SH-SY5Y (cell line): ENCODE results near the gene VSTM4.

Experiments
- GATA2 ChIP-seq: IDR thresholded peaks from 2 replicates; pipeline ENCODE4 v1.6.1; 2011; ENCODE audit warnings: mild to moderate bottlenecking, low read depth, low read length
- GATA3 ChIP-seq: IDR thresholded peaks from 2 replicates; pipeline ENCODE4 v1.6.1; 2011; ENCODE audit warnings: low read depth, mild to moderate bottlenecking, low read length, moderate library complexity

GRCh38 chr10:49153115-49153514 lies 37.8 kb upstream of the VSTM4 start:
- TF ChIP-seq GATA2, result no peak
- TF ChIP-seq GATA3, result no peak
